Aorta (tissue), 5 donors: ENCODE data around the gene MEGF11. TPM values are rescaled to one million over a fixed set of nuclear protein-coding genes. Genes with fewer than 3 reads are reported as not detected.

Experiments used
- ATAC-seq: fragments of 200-7000 bp; cut with Tn5 transposase; one replicate; pipeline ENCODE4 v1.9.1; 2022; ENCODE audit warnings: moderate library complexity; ENCODE audit not compliant: low FRiP score
- DNase-seq, 2 donors: peaks; one replicate each; pipeline ENCODE4 v3.0.0-alpha.2; 2020
- H3K27ac ChIP-seq, 2 donors: one replicate each; pipeline ENCODE4 v1.5.1; 2013; ENCODE audit warnings: low read length in 2 of 2, mild to moderate bottlenecking in 2 of 2, moderate library complexity in 2 of 2, control low read depth in 1 of 2, inconsistent platforms in 1 of 2, low read depth in 1 of 2
- H3K27me3 ChIP-seq, 2 donors: one replicate each; pipeline ENCODE4 v1.6.1; 2013; ENCODE audit warnings: control low read depth in 1 of 2, low read length in 1 of 2, mild to moderate bottlenecking in 1 of 2, moderate library complexity in 1 of 2; ENCODE audit not compliant: insufficient read depth in 2 of 2, control insufficient read depth in 1 of 2
- H3K36me3 ChIP-seq, 2 donors: one replicate each; pipeline ENCODE4 v1.6.1; 2013; ENCODE audit warnings: control low read depth in 1 of 2, low read length in 1 of 2, mild to moderate bottlenecking in 1 of 2; ENCODE audit not compliant: insufficient read depth in 2 of 2, control insufficient read depth in 1 of 2
- H3K4me1 ChIP-seq, 2 donors: one replicate each; pipeline ENCODE4 v1.6.1; 2013; ENCODE audit warnings: low read length in 2 of 2, control low read depth in 1 of 2, mild to moderate bottlenecking in 1 of 2, moderate library complexity in 1 of 2; ENCODE audit not compliant: insufficient read depth in 2 of 2, control insufficient read depth in 1 of 2
- H3K4me3 ChIP-seq, 2 donors: one replicate each; pipeline ENCODE4 v1.5.1; 2013; ENCODE audit warnings: low read length in 2 of 2, control low read depth in 1 of 2, mild to moderate bottlenecking in 1 of 2
- H3K9me3 ChIP-seq: one replicate; pipeline ENCODE4 v1.6.1; 2013; ENCODE audit warnings: mild to moderate bottlenecking, low read length; ENCODE audit not compliant: control insufficient read depth
- WGBS, 2 donors: extraction: QIAGEN DNeasy Blood & Tissue Kit; methylation state at CpG; one replicate each; pipeline ENCODE4 v1.1.7; 2013; 5-methylcytosine and 5-hydroxymethylcytosine counted together
- intact Hi-C, 2 donors: fragments of 100-400 bp; cut with DNase I; formaldehyde crosslinking; loops; one replicate each; pipeline versions ENCODE4 v1.14.2 to v1.15.0; 2022
- long read RNA-seq, 2 donors: library from polyadenylated mRNA; unstranded; transcript quantifications; one replicate each; pipeline ENCODE4 v2.0.0, GENCODE V29; 2020 to 2021
- polyA plus RNA-seq, 2 donors: library from polyadenylated mRNA; stranded (reverse); fragments of 200-250 nt; gene quantifications; one replicate each; pipeline ENCODE4 v1.2.3, GENCODE V29; 2013
- total RNA-seq, 2 donors: library from RNA; stranded (reverse); fragmentation: NEBNext Ultra II Directional; extraction: Animal tissue kit (Norgen Biotek cat#: 25700); gene quantifications; one replicate each; pipeline ENCODE4 v1.2.1, GENCODE V29; 2021
- donor health status: healthy with polysubstance abuse.
- donor health status: Bipolar disorder and iron deficiency.
- donor health status: DM: no; HTN: no; CAD: no.
- donor health status: DM: no; HTN: no; CAD: no.
- donor health status: DM: yes; HTN: yes; CAD: no.

Gene MEGF11
- total RNA-seq (not detected), polyA plus RNA-seq (not detected)
- long read RNA-seq, donor 1, partial matches to known transcripts = 0 of 13 reads
- long read RNA-seq, donor 1, other reads (novel, unspliced or antisense) = 13 of 13 reads
- long read RNA-seq, donor 2, partial matches to known transcripts = 0 of 6 reads
- long read RNA-seq, donor 2, other reads (novel, unspliced or antisense) = 6 of 6 reads

GRCh38 chr15:66253418-66254088 lies at the start of gene MEGF11:
TSS of gene MEGF11 (minus strand) at chr15:66253750. CDS start at chr15:66128403, 125,347 bp downstream.
- peak within 1 kb of the TSS; percentile 52 to 71 for H3K4me3 ChIP-seq
- no peaks in the 10 kb centered on the region for H3K9me3 ChIP-seq
- WGBS, 2 donors = 0% methylated on average over 23 to 64 of the region's 64 CpGs
- peaks cover 0 to 5% of the 10 kb centered on the region in 2 donors for H3K27me3 ChIP-seq
- ATAC-seq (peak; percentile 63), DNase-seq (peak; percentile 60 to 78)
- no peak within 1 kb of the TSS for H3K27ac ChIP-seq
- intact Hi-C loops = no loop called here
- H3K4me1 ChIP-seq = no peaks in the 10 kb centered on the region
- no peaks in the 10 kb centered on the region for H3K36me3 ChIP-seq

GRCh38 chr15:66302489-66303278 lies 49.1 kb upstream of the MEGF11 start:
- 93 to 94% methylated on average over 5 of the region's 5 CpGs for whole genome bisulfite sequencing, 2 donors
- intact Hi-C loops = no loop called here
- no peak for ATAC-seq
- no peaks in the 10 kb centered on the region for H3K27me3 ChIP-seq
- H3K36me3 ChIP-seq = peaks cover 2 to 3% of the 10 kb centered on the region in 2 donors
- no peak overlapping the region for H3K4me3 ChIP-seq
- no peak overlapping the region for H3K27ac ChIP-seq
- no peak for DNase-seq
- no peaks in the 10 kb centered on the region for H3K9me3 ChIP-seq
- H3K4me1 ChIP-seq = no peaks in the 10 kb centered on the region

GRCh38 chr15:66298803-66299251 lies 45.3 kb upstream of the MEGF11 start:
- intact Hi-C loops = no loop called here
- 74 to 78% methylated on average over 4 of the region's 4 CpGs for WGBS, 2 donors
- Histone ChIP-seq H3K4me3 (no peak overlapping the region), H3K27me3 (no peaks in the 10 kb centered on the region), H3K27ac (no peak overlapping the region), H3K9me3 (no peaks in the 10 kb centered on the region), H3K36me3 (peaks cover 2 to 3% of the 10 kb centered on the region in 2 donors), H3K4me1 (no peaks in the 10 kb centered on the region)
- no peak for DNase-seq
- no peak for ATAC-seq

- DNase-seq (no peak), ATAC-seq (no peak)
- peaks cover 0 to 3% of the 10 kb centered on the region in 2 donors for H3K4me1 ChIP-seq
- H3K27ac ChIP-seq = no peak overlapping the region
- no peaks in the 10 kb centered on the region for H3K36me3 ChIP-seq
- no peaks in the 10 kb centered on the region for H3K9me3 ChIP-seq
- no peak overlapping the region for H3K4me3 ChIP-seq
- no peaks in the 10 kb centered on the region for H3K27me3 ChIP-seq
- intact Hi-C loops = no loop called here
- 71 to 79% methylated on average over 5 of the region's 5 CpGs for WGBS, 2 donors
Observed at GRCh38 chr15:66296186-66296585, 42.6 kb upstream of the MEGF11 start.

GRCh38 chr15:66294932-66295235 lies 41.3 kb upstream of the MEGF11 start:
- no peak overlapping the region for H3K4me3 ChIP-seq
- ATAC-seq = no peak
- no peaks in the 10 kb centered on the region for H3K27me3 ChIP-seq
- peaks cover 0 to 3% of the 10 kb centered on the region in 2 donors for H3K4me1 ChIP-seq
- intact Hi-C loops = no loop called here
- H3K27ac ChIP-seq = no peak overlapping the region
- H3K9me3 ChIP-seq = no peaks in the 10 kb centered on the region
- H3K36me3 ChIP-seq = no peaks in the 10 kb centered on the region
- DNase-seq = no peak
- 22 to 31% methylated on average over 3 of the region's 3 CpGs for WGBS, 2 donors

GRCh38 chr15:66294157-66294931 lies 40.8 kb upstream of the MEGF11 start:
- Histone ChIP-seq H3K4me3 (peak overlapping the region; percentile 82), H3K9me3 (no peaks in the 10 kb centered on the region), H3K27ac (peak overlapping the region in 1 of 2 donors; percentile 66), H3K36me3 (no peaks in the 10 kb centered on the region), H3K27me3 (no peaks in the 10 kb centered on the region), H3K4me1 (peaks cover 0 to 3% of the 10 kb centered on the region in 2 donors)
- 1% methylated on average over 16 of the region's 16 CpGs for WGBS, 2 donors
- DNase-seq (no peak), ATAC-seq (peak; percentile 61)
- intact Hi-C loops = no loop called here

GRCh38 chr15:66293419-66294156 lies 40.0 kb upstream of the MEGF11 start, which contains the start of gene DIS3L:
TSS of gene DIS3L (plus strand) at chr15:66293568. CDS start at chr15:66293597, 29 bp downstream.
- WGBS, 2 donors = 0 to 1% methylated on average over 73 to 92 of the region's 92 CpGs
- DNase-seq (peak; percentile 70 to 87), ATAC-seq (peak; percentile 89)
- Histone ChIP-seq H3K4me3 (peak within 1 kb of the TSS; percentile 82), H3K4me1 (peaks cover 0 to 3% of the 10 kb centered on the region in 2 donors), H3K36me3 (no peaks in the 10 kb centered on the region), H3K9me3 (no peaks in the 10 kb centered on the region), H3K27me3 (no peaks in the 10 kb centered on the region), H3K27ac (peak within 1 kb of the TSS; percentile 46 to 85)
- intact Hi-C loops = no loop called here
